Fibroblast of mammary gland (primary cell): ENCODE results near the gene BTNL2.
A peak's percentile ranks its signal among the peaks of the same experiment; 100 is the strongest.

Source experiments
- DNase-seq: peaks from one replicate; pipeline ENCODE4 v3.0.0-alpha.2; 2010; ENCODE audit warnings: low read depth
- H3K4me3 ChIP-seq: 2 replicates; pipeline ENCODE4 v1.5.1; 2011; ENCODE audit warnings: low read depth, mild to moderate bottlenecking, low read length, moderate library complexity; ENCODE audit not compliant: control insufficient read depth
- CTCF ChIP-seq: conservative IDR thresholded peaks from 2 replicates; pipeline ENCODE4 v1.5.1; 2011; ENCODE audit warnings: low read depth, low read length, inconsistent platforms; ENCODE audit not compliant: control insufficient read depth, insufficient read depth

BTNL2 gene

GRCh38 chr6:32405656-32406055 lies 1.3 kb downstream of the BTNL2 start:
- DNase-seq, result no peak
- no peak overlapping the region for H3K4me3 ChIP-seq
- no peak for TF ChIP-seq CTCF

- DNase-seq, result no peak
Measured at GRCh38 chr6:32402812-32403211, 4.2 kb downstream of the BTNL2 start.

GRCh38 chr6:32401284-32401963 lies 5.6 kb downstream of the BTNL2 start:
- no peak overlapping the region for H3K4me3 ChIP-seq
- DNase-seq, result no peak
- no peak for TF ChIP-seq CTCF

More at GRCh38 chr6:32402812-32403211, 4.2 kb downstream of the BTNL2 start:
- no peak overlapping the region for H3K4me3 ChIP-seq
- TF ChIP-seq CTCF, result no peak

GRCh38 chr6:32397252-32397920 lies 9.6 kb downstream of the BTNL2 start:
- peak; percentile 3 for DNase-seq
- no peak overlapping the region for H3K4me3 ChIP-seq
- no peak for TF ChIP-seq CTCF

- no peak for DNase-seq
- no peak for TF ChIP-seq CTCF
- H3K4me3 ChIP-seq, result no peak overlapping the region
Measured at GRCh38 chr6:32396028-32396427, 11.0 kb downstream of the BTNL2 start.

- peak; percentile 50 for DNase-seq
- no peak overlapping the region for H3K4me3 ChIP-seq
- peak; percentile 1 for TF ChIP-seq CTCF
Measured at GRCh38 chr6:32393665-32394420, 13.1 kb downstream of the BTNL2 start.
